ENCODE measurements around the gene ANK2. TPM values are rescaled to one million over a fixed set of nuclear protein-coding genes. Genes with fewer than 3 reads are reported as not detected.

ANK2 gene
- 1 to 10 TPM; 1.4 to 9.0 (median 2.3) TPM for total RNA-seq (2021; fragmentation: NEBNext Ultra II Directional; extraction: Animal tissue kit (Norgen Biotek cat#: 25700))
- long read RNA-seq, partial matches to known transcripts = 0 of 3 reads
- long read RNA-seq, other reads (novel, unspliced or antisense) = 3 of 3 reads

DNA sequence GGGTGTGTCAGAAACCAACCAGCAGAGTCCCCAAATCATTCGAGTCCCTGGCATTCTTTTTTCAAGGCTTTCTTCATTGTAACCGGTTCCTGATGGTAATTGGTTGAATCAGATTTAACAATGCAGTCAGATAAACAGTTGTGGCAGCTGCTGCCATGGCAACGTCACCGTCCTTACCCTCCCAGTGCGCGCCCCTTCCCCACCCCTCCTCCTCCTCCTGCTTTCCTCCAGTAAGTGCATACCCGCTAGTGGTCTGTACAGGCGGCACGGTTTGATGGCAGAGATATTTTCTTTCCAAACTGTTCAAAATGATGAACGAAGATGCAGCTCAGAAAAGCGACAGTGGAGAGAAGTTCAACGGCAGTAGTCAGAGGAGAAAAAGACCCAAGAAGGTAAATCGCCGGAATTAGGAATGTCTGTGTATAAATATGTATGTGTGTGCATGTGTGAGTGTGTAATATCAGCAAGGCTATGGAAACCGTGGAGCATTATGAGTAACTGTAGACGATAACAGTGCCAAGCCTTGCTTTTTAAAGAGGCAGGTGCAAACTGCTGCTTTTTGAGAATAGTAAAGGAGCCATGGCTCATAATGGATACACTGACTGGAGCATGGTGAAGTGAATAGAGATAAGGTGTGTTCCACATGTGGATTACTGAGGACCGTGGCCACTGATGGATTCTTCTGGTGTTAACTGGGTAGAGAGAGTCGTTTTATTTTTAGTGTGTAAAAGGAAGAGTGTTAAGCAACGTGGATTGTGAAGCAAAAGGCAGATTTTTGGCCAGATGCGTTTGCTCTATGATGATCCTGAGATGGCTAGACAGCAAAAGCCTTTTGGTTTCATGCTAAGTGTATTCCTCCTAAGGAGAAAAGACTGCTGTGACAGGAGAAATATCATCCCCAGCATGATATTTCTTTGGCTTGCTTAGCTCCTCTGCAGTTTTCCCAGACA is at the start of gene ANK2:
Gene ANK2, plus strand, starts transcription at position 233 of the 950 bp plus-strand sequence. Its CDS starts 76 bp downstream, at position 309.
- Mint-ChIP-seq H3K27ac (no peak within 1 kb of the TSS), H3K9me3 (no peaks in the 10 kb centered on the region), H3K27me3 (ENCODE audit: insufficient read depth) (no peaks in the 10 kb centered on the region), H3K36me3 (ENCODE audit: low read depth) (no peaks in the 10 kb centered on the region), H3K4me3 (no peak within 1 kb of the TSS), H3K4me1 (ENCODE audit: low read depth) (peaks cover 10% of the 10 kb centered on the region)
- TF ChIP-seq, protein P1, sequence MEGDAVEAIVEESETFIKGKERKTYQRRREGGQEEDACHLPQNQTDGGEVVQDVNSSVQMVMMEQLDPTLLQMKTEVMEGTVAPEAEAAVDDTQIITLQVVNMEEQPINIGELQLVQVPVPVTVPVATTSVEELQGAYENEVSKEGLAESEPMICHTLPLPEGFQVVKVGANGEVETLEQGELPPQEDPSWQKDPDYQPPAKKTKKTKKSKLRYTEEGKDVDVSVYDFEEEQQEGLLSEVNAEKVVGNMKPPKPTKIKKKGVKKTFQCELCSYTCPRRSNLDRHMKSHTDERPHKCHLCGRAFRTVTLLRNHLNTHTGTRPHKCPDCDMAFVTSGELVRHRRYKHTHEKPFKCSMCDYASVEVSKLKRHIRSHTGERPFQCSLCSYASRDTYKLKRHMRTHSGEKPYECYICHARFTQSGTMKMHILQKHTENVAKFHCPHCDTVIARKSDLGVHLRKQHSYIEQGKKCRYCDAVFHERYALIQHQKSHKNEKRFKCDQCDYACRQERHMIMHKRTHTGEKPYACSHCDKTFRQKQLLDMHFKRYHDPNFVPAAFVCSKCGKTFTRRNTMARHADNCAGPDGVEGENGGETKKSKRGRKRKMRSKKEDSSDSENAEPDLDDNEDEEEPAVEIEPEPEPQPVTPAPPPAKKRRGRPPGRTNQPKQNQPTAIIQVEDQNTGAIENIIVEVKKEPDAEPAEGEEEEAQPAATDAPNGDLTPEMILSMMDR (IDR thresholded peaks at IDR 0.05) = no peak
- DNase-seq = no peak

DNA sequence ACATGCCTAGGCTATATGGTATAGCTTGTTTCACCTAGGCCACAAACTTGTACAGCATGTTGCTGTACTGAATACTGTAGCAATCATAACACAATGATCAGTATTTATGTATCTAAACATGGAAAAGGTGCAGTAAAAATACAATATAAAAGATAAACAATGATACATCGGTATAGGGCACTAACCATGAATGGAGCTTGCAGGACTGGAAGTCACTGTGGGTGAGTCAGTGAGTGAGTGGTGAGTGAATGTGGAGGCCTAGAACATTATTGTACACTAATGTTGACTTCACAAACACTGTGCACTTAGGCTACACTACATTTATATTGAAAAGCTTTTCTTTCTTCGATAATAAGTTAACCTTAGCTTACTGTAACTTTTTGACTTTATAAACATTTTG is 45.6 kb upstream of the ANK2 start:
- Mint-ChIP-seq H3K27ac (no peak overlapping the region), H3K4me1 (ENCODE audit: low read depth) (peaks cover 5% of the 10 kb centered on the region; the same call in 1 of the 2 replicates), H3K27me3 (ENCODE audit: insufficient read depth) (no peaks in the 10 kb centered on the region), H3K4me3 (no peak overlapping the region), H3K36me3 (ENCODE audit: low read depth) (no peaks in the 10 kb centered on the region), H3K9me3 (no peaks in the 10 kb centered on the region)
- TF ChIP-seq, protein P1 (IDR thresholded peaks at IDR 0.05) = no peak
- DNase-seq = peak; percentile 35

- no peaks in the 10 kb centered on the region for H3K27me3 Mint-ChIP-seq (ENCODE audit: insufficient read depth)
- no peak overlapping the region for H3K27ac Mint-ChIP-seq
- no peak overlapping the region for H3K4me3 Mint-ChIP-seq
- TF ChIP-seq, protein P1 (IDR thresholded peaks at IDR 0.05) = no peak
- no peaks in the 10 kb centered on the region for H3K36me3 Mint-ChIP-seq (ENCODE audit: low read depth)
- H3K9me3 Mint-ChIP-seq = no peaks in the 10 kb centered on the region
- H3K4me1 Mint-ChIP-seq (ENCODE audit: low read depth) = peaks cover 5% of the 10 kb centered on the region; the same call in 1 of the 2 replicates
- no peak for DNase-seq
Measured at GRCh38 chr4:113004655-113005054, 44.8 kb upstream of the ANK2 start.

DNA sequence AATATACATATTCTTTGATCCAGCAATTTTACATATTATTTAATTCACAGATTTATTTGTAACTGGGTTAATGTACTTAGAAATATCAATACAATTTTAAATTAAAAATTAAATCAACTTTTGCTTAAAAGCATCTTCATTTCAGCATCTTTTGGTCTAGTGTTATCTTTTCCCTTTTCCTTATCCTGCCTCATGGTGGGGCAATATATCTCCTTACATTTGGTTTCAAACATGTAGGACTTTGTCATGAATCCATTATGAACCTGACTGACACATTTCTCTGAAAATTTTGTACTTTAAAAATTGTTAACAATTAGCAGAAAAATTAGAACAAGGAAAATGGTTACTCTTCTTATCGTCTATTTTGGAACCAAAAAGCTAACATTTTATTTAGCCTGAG is 42.8 kb upstream of the ANK2 start:
- Mint-ChIP-seq H3K27ac (no peak overlapping the region), H3K9me3 (no peaks in the 10 kb centered on the region), H3K27me3 (ENCODE audit: insufficient read depth) (no peaks in the 10 kb centered on the region), H3K36me3 (ENCODE audit: low read depth) (no peaks in the 10 kb centered on the region), H3K4me3 (no peak overlapping the region), H3K4me1 (ENCODE audit: low read depth) (peaks cover 1% of the 10 kb centered on the region; the same call in 1 of the 2 replicates)
- TF ChIP-seq, protein P1 (IDR thresholded peaks at IDR 0.05) = no peak
- no peak for DNase-seq

- H3K9me3 Mint-ChIP-seq = no peaks in the 10 kb centered on the region
- H3K36me3 Mint-ChIP-seq (ENCODE audit: low read depth) = no peaks in the 10 kb centered on the region
- H3K4me1 Mint-ChIP-seq (ENCODE audit: low read depth) = no peaks in the 10 kb centered on the region
- H3K27me3 Mint-ChIP-seq (ENCODE audit: insufficient read depth) = no peaks in the 10 kb centered on the region
- no peak overlapping the region for H3K27ac Mint-ChIP-seq
- TF ChIP-seq, protein P1 (IDR thresholded peaks at IDR 0.05) = no peak
- H3K4me3 Mint-ChIP-seq = no peak overlapping the region
- DNase-seq = no peak
Measured at GRCh38 chr4:113007151-113007550, 42.3 kb upstream of the ANK2 start.
